ENCODE results near the gene SGIP1. TPM values are rescaled to one million over a fixed set of nuclear protein-coding genes. Genes with fewer than 3 reads are reported as not detected.

The SGIP1 gene
- total RNA-seq (2014; rRNA removed) (not detected in 2 replicates), Bru-seq, nascent RNA (not detected), BruChase-seq, experiment 1, labeled RNA remaining after a 6-hour chase (percentile 1 among the genes with signal in this experiment), BruChase-seq, experiment 2, labeled RNA remaining after a 2-hour chase (percentile 0 among the genes with signal in this experiment)
- long read RNA-seq = 0 reads

- TF ChIP-seq EZH2phosphoT487 (IDR thresholded peaks at IDR 0.05; ENCODE audit: borderline replicate concordance, low read length) (no peak), CTCF (conservative IDR thresholded peaks at IDR 0.05; ENCODE audit: low read depth, low read length) (no peak), EZH2 (IDR thresholded peaks at IDR 0.05; ENCODE audit: low read length, unreplicated experiment) (no peak)
- no peaks in the 10 kb centered on the region for H3K4me1 ChIP-seq (ENCODE audit: insufficient read depth, low read length)
- peaks cover 45% of the 10 kb centered on the region for H3K27me3 ChIP-seq (ENCODE audit: low read length)
- H4K20me1 ChIP-seq (ENCODE audit: low read length) = no peaks in the 10 kb centered on the region
- intact Hi-C loops (cut with micrococcal nuclease) = no loop called here
- no peak within 1 kb of the TSS for H3K4me3 ChIP-seq (ENCODE audit: low read length)
- no peaks in the 10 kb centered on the region for H3F3A ChIP-seq (ENCODE audit: low read length, unreplicated experiment)
- no peak within 1 kb of the TSS for H2AFZ ChIP-seq (ENCODE audit: low read length)
- H3K36me3 ChIP-seq (ENCODE audit: low read depth, low read length) = no peaks in the 10 kb centered on the region
- H3K4me2 ChIP-seq (ENCODE audit: low read length) = no peak within 1 kb of the TSS
- no peak for ATAC-seq
- H3K9me3 ChIP-seq (ENCODE audit: low read length) = no peaks in the 10 kb centered on the region
- no peak within 1 kb of the TSS for H3K9ac ChIP-seq (ENCODE audit: low read length)
- no peak within 1 kb of the TSS for H3K27ac ChIP-seq (ENCODE audit: low read length)
- no peaks in the 10 kb centered on the region for H3K79me2 ChIP-seq (ENCODE audit: low read length)
- DNase-seq = no peak
- ChIA-PET CTCF (no interaction called here), POLR2A (ENCODE audit: unreplicated experiment) (no interaction called here)
- no TSS peak for BruUV-seq (replicated peaks)
- no peaks in the 10 kb centered on the region for H3K9me2 ChIP-seq (replicated peaks; ENCODE audit: low read length)
These were observed at the start of gene SGIP1 for GRCh38 chr1:66533804-66534740. SGIP1 (plus strand) TSS chr1:66534153; CDS start chr1:66534359, 206 bp downstream.

GRCh38 chr1:66489151-66489550 lies 44.8 kb upstream of the SGIP1 start:
- no peaks in the 10 kb centered on the region for H3K9me2 ChIP-seq (replicated peaks; ENCODE audit: low read length)
- peak overlapping the region; percentile 20; the same call in 1 of the 2 replicates for H3K4me2 ChIP-seq (ENCODE audit: low read length)

More at GRCh38 chr1:66489151-66489550, 44.8 kb upstream of the SGIP1 start:
- no peaks in the 10 kb centered on the region for H3K9me3 ChIP-seq (ENCODE audit: low read length)
- H2AFZ ChIP-seq (ENCODE audit: low read length) = no peak overlapping the region
- H3K36me3 ChIP-seq (ENCODE audit: low read depth, low read length) = no peaks in the 10 kb centered on the region
- no peak overlapping the region for H3K4me3 ChIP-seq (ENCODE audit: low read length)
- POLR2A ChIA-PET (ENCODE audit: unreplicated experiment) = no interaction called here
- peak; percentile 77 for ATAC-seq
- intact Hi-C loops (cut with micrococcal nuclease) = no loop called here
- no peaks in the 10 kb centered on the region for H3K79me2 ChIP-seq (ENCODE audit: low read length)
- H3K4me1 ChIP-seq (ENCODE audit: insufficient read depth, low read length) = peaks cover 11% of the 10 kb centered on the region
- H3K27ac ChIP-seq (ENCODE audit: low read length) = no peak overlapping the region
- CTCF ChIA-PET = interaction anchor here (0.6 kb wide), 1 partner anchor 24 kb away, joined by 3 read pairs; no protein-coding TSS in a partner anchor
- no peaks in the 10 kb centered on the region for H4K20me1 ChIP-seq (ENCODE audit: low read length)
- no TSS peak for BruUV-seq (replicated peaks)
- H3F3A ChIP-seq (ENCODE audit: low read length, unreplicated experiment) = no peaks in the 10 kb centered on the region
- DNase-seq = peak; percentile 69
- H3K9ac ChIP-seq (ENCODE audit: low read length) = no peak overlapping the region
- TF ChIP-seq EZH2phosphoT487 (IDR thresholded peaks at IDR 0.05; ENCODE audit: borderline replicate concordance, low read length) (no peak), EZH2 (IDR thresholded peaks at IDR 0.05; ENCODE audit: low read length, unreplicated experiment) (no peak), CTCF (conservative IDR thresholded peaks at IDR 0.05; ENCODE audit: low read depth, low read length) (no peak)
- H3K27me3 ChIP-seq (ENCODE audit: low read length) = no peaks in the 10 kb centered on the region

Data from PC-3 (cell line).